HepG2 (cell line): Measurements from ENCODE around the gene ACOT13.

Experiments
- ARNTL ChIP-seq: sonication (generic); formaldehyde crosslinking; IDR thresholded peaks from 2 replicates; pipeline ENCODE4 v1.4.0; 2020; ENCODE audit warnings: mild to moderate bottlenecking, missing genetic modification reagents
- CTCF ChIP-seq: sonication (generic); formaldehyde crosslinking; IDR thresholded peaks from 2 replicates; pipeline ENCODE4 v1.5.0; 2020; ENCODE audit warnings: mild to moderate bottlenecking, missing genetic modification reagents, moderate library complexity
- GLMP ChIP-seq: sonication (generic); formaldehyde crosslinking; IDR thresholded peaks from 2 replicates; pipeline ENCODE4 v1.9.0; 2021; ENCODE audit warnings: missing genetic modification reagents, mild to moderate bottlenecking, borderline replicate concordance
- HCFC1 ChIP-seq: fragments of 150-350 bp; IDR thresholded peaks from 2 replicates; pipeline ENCODE4 v1.6.1; 2014; ENCODE audit warnings: low read depth, low read length
- MAFF ChIP-seq: IDR thresholded peaks from 2 replicates; pipeline ENCODE4 v1.6.1; 2011; ENCODE audit warnings: low read depth, low read length, improper control_type of control experiment
- MTF1 ChIP-seq: sonication (generic); formaldehyde crosslinking; IDR thresholded peaks from 2 replicates; pipeline ENCODE4 v1.5.0; 2020; ENCODE audit warnings: missing genetic modification reagents
- NFIC ChIP-seq: IDR thresholded peaks from 2 replicates; pipeline ENCODE4 v1.6.1; 2012; ENCODE audit warnings: mild to moderate bottlenecking, low read length, inconsistent platforms
- RBAK ChIP-seq: sonication (generic); formaldehyde crosslinking; IDR thresholded peaks from 2 replicates; pipeline ENCODE4 v1.5.1; 2020; ENCODE audit warnings: mild to moderate bottlenecking, missing genetic modification reagents
- SUZ12 ChIP-seq: fragments of 150-350 bp; IDR thresholded peaks from 2 replicates; pipeline ENCODE4 v1.6.1; 2014; ENCODE audit warnings: low read depth, low read length
- ZBTB8A ChIP-seq: sonication (generic); formaldehyde crosslinking; IDR thresholded peaks from 2 replicates; pipeline ENCODE4 v1.4.0; 2020; ENCODE audit warnings: mild to moderate bottlenecking, low read depth, missing genetic modification reagents, borderline replicate concordance
- TF ChIP-seq, protein P1 (sequence below): sonication (generic); formaldehyde crosslinking; conservative IDR thresholded peaks from 2 replicates; pipeline ENCODE4 v1.4.0; 2020; ENCODE audit warnings: missing genetic modification reagents
- TF ChIP-seq, protein P2 (sequence below): sonication (generic); formaldehyde crosslinking; IDR thresholded peaks from 2 replicates; pipeline ENCODE4 v1.5.1; 2020; ENCODE audit warnings: mild to moderate bottlenecking, missing genetic modification reagents, moderate library complexity

- TF ChIP-seq, protein P1, sequence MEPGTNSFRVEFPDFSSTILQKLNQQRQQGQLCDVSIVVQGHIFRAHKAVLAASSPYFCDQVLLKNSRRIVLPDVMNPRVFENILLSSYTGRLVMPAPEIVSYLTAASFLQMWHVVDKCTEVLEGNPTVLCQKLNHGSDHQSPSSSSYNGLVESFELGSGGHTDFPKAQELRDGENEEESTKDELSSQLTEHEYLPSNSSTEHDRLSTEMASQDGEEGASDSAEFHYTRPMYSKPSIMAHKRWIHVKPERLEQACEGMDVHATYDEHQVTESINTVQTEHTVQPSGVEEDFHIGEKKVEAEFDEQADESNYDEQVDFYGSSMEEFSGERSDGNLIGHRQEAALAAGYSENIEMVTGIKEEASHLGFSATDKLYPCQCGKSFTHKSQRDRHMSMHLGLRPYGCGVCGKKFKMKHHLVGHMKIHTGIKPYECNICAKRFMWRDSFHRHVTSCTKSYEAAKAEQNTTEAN (CRISPR knock-in tag), result no peak
- TF ChIP-seq RBAK, result no peak
- no peak for TF ChIP-seq NFIC
- no peak for TF ChIP-seq ARNTL (CRISPR knock-in tag)
- no peak for TF ChIP-seq GLMP (CRISPR knock-in tag)
- TF ChIP-seq MAFF, result no peak
- TF ChIP-seq HCFC1, result no peak
- TF ChIP-seq, protein P2, sequence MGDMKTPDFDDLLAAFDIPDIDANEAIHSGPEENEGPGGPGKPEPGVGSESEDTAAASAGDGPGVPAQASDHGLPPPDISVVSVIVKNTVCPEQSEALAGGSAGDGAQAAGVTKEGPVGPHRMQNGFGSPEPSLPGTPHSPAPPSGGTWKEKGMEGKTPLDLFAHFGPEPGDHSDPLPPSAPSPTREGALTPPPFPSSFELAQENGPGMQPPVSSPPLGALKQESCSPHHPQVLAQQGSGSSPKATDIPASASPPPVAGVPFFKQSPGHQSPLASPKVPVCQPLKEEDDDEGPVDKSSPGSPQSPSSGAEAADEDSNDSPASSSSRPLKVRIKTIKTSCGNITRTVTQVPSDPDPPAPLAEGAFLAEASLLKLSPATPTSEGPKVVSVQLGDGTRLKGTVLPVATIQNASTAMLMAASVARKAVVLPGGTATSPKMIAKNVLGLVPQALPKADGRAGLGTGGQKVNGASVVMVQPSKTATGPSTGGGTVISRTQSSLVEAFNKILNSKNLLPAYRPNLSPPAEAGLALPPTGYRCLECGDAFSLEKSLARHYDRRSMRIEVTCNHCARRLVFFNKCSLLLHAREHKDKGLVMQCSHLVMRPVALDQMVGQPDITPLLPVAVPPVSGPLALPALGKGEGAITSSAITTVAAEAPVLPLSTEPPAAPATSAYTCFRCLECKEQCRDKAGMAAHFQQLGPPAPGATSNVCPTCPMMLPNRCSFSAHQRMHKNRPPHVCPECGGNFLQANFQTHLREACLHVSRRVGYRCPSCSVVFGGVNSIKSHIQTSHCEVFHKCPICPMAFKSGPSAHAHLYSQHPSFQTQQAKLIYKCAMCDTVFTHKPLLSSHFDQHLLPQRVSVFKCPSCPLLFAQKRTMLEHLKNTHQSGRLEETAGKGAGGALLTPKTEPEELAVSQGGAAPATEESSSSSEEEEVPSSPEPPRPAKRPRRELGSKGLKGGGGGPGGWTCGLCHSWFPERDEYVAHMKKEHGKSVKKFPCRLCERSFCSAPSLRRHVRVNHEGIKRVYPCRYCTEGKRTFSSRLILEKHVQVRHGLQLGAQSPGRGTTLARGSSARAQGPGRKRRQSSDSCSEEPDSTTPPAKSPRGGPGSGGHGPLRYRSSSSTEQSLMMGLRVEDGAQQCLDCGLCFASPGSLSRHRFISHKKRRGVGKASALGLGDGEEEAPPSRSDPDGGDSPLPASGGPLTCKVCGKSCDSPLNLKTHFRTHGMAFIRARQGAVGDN (CRISPR knock-in tag), result no peak
- no peak for TF ChIP-seq CTCF (CRISPR knock-in tag)
- TF ChIP-seq ZBTB8A (CRISPR knock-in tag), result no peak
- TF ChIP-seq SUZ12, result no peak
- no peak for TF ChIP-seq MTF1 (CRISPR knock-in tag)
Observed at GRCh38 chr6:24660105-24660504, 6.8 kb upstream of the ACOT13 start.
